Measurements from ENCODE around the gene ACAT1. TPM values are rescaled to one million over a fixed set of nuclear protein-coding genes. Genes with fewer than 3 reads are reported as not detected.

Gene ACAT1
- total and polyA plus RNA-seq, 10 of the 15 experiments (the other 5 are each of a cell fraction or from before 2014, with no cell fraction given): 57.1 to 139 (median 91.2) TPM

GRCh38 chr11:108148556-108148955 lies 27.2 kb downstream of the ACAT1 start:
- Histone ChIP-seq H3K27me3 (replicated peaks in 1 of 2; ENCODE audit: control insufficient read depth in 2 of 2, insufficient read depth in 2 of 2, low read length in 1 of 2) (no peaks in the 10 kb centered on the region), H3K27ac (ENCODE audit: control insufficient read depth, insufficient read depth) (no peak overlapping the region), H3K4me3 (no peak overlapping the region), H3K9ac (ENCODE audit: control insufficient read depth, insufficient read depth, low read length) (no peak overlapping the region), H3K4me2 (ENCODE audit: control insufficient read depth, insufficient read depth) (no peak overlapping the region), H3K9me3 (replicated peaks; ENCODE audit: control insufficient read depth, insufficient read depth, low read length) (no peaks in the 10 kb centered on the region), H3K79me2 (ENCODE audit: control insufficient read depth, insufficient read depth, low read length) (no peaks in the 10 kb centered on the region), H3K36me3 (ENCODE audit: control insufficient read depth in 2 of 2, insufficient read depth in 2 of 2, low read length in 1 of 2) (peaks cover 6 to 16% of the 10 kb centered on the region in 2 experiments), H2AFZ (ENCODE audit: control insufficient read depth, low read depth, low read length) (no peak overlapping the region), H4K20me1 (ENCODE audit: control insufficient read depth, insufficient read depth) (no peaks in the 10 kb centered on the region), H3K4me1 (ENCODE audit: control insufficient read depth, insufficient read depth, low read length) (no peaks in the 10 kb centered on the region)
- 99% methylated on average over 3 of the region's 3 CpGs for WGBS (ENCODE audit: insufficient coverage, insufficient replicate concordance, low lambda C conversion rate, missing lambda C conversion rate)
- no TSS peak for BruUV-seq (replicated peaks)
- TF ChIP-seq SUZ12 (IDR thresholded peaks at IDR 0.05; ENCODE audit: unreplicated experiment) (no peak), SKIL (IDR thresholded peaks at IDR 0.05; ENCODE audit: low read depth, poor library complexity, severe bottlenecking) (no peak), PAX8 (IDR thresholded peaks at IDR 0.05) (no peak), RCOR1 (conservative IDR thresholded peaks at IDR 0.05; ENCODE audit: low read depth, low read length) (no peak), SRF (IDR thresholded peaks at IDR 0.05; ENCODE audit: low read depth in 2 of 2, low read length in 2 of 2) (no peak), EED (IDR thresholded peaks at IDR 0.05; ENCODE audit: low read depth) (no peak), CREM (IDR thresholded peaks at IDR 0.05; ENCODE audit: low read depth) (no peak), GATAD2B (conservative IDR thresholded peaks at IDR 0.05; ENCODE audit: low read depth) (no peak), NR2F1 (conservative IDR thresholded peaks at IDR 0.05) (no peak), TCF12 (IDR thresholded peaks at IDR 0.05; ENCODE audit: low read depth, low read length) (no peak)
- intact Hi-C loops (cut with micrococcal nuclease; ENCODE audit: unreplicated experiment): no loop called here
- FAIRE-seq: no peak
- no peak for ATAC-seq
- no peak for DNase-seq (ENCODE audit: low read depth, low spot score)
- in situ Hi-C loops (cut with MboI): no loop called here
- RAD21 ChIA-PET (ENCODE audit: unreplicated experiment): no interaction called here
- CTCF ChIA-PET: no interaction called here
- SMC1A ChIA-PET (ENCODE audit: uncharacterized antibody, unreplicated experiment): interaction anchor here (1.2 kb wide), 1 partner anchor 43 kb away, joined by 3 read pairs; no protein-coding TSS in a partner anchor
- POLR2A ChIA-PET: no interaction called here
